Type B pancreatic cell (in vitro differentiated cells): ENCODE measurements around the gene ABHD3. TPM values are rescaled to one million over a fixed set of nuclear protein-coding genes. Genes with fewer than 3 reads are reported as not detected.
"Not testable (repeated sequence)": the region's sequence is repeated elsewhere in the genome, so short reads cannot be mapped to it uniquely, and the experiment has no call there.

Source experiments
- DNase-seq: peaks from one replicate; pipeline ENCODE4 v3.0.0; 2021; ENCODE audit warnings: mixed read lengths; ENCODE audit not compliant: unreplicated experiment; ENCODE audit errors: extremely low spot score
- H3K27ac Mint-ChIP-seq: 2 replicates; pipeline ENCODE4 v1.8.0; 2021; ENCODE audit warnings: mild to moderate bottlenecking, mixed read lengths
- H3K27me3 Mint-ChIP-seq: 2 replicates; pipeline ENCODE4 v1.8.0; 2021; ENCODE audit warnings: mixed read lengths
- H3K36me3 Mint-ChIP-seq: 2 replicates; pipeline ENCODE4 v1.8.0; 2021; ENCODE audit warnings: mixed read lengths
- H3K4me1 Mint-ChIP-seq: one replicate; pipeline ENCODE4 v1.8.0; 2021; ENCODE audit warnings: mixed read lengths; ENCODE audit not compliant: unreplicated experiment
- H3K4me3 Mint-ChIP-seq: 2 replicates; pipeline ENCODE4 v1.8.0; 2021; ENCODE audit warnings: mild to moderate bottlenecking, mixed read lengths
- H3K9me3 Mint-ChIP-seq: 2 replicates; pipeline ENCODE4 v1.8.0; 2021; ENCODE audit warnings: mixed read lengths
- CTCF ChIP-seq: fragments of 200-600 bp; sonication (generic); conservative IDR thresholded peaks from 2 replicates; pipeline ENCODE4 v1.5.0; 2021; ENCODE audit warnings: antibody characterized with exemption, mild to moderate bottlenecking
- total RNA-seq: library from RNA; stranded (reverse); gene quantifications from 2 replicates; pipeline ENCODE4 v1.2.1, GENCODE V29; 2021; ENCODE audit warnings: low replicate concordance

The ABHD3 gene
- total RNA-seq, 1 donor from 2014 or later = 23.2 TPM

DNA sequence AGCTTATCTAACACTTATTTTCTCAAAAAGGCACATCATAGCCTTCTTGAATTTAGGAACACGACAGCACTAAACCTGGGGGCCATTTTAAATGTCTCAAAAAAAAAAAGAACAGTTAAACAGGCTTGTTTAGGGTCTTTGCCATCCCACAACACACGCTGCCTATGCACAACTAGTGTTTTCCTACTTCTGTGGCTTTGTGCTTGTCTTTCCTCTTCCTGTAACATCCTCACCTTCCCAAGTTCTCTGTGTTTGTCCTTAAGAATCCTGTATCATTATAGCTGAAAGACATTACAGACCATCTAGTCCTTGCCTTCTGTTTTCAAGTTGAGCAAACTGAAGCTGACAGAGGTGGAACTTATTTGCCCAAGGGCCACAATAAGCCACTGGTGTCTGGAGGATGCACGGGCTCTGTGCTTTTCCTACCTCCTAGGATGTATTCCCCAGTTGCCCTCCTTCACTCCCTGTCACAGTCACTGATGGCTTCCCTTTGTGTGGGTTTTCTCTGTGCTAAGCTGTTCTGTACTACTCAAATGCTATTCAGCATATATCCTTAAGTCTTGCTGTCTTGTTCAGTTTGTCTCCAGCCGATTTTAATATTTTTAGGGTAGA, 69.9 kb downstream of the ABHD3 start:
- no peaks in the 10 kb centered on the region for H3K27me3 Mint-ChIP-seq
- TF ChIP-seq CTCF = no peak
- no peaks in the 10 kb centered on the region for H3K9me3 Mint-ChIP-seq
- DNase-seq = no peak
- no peak overlapping the region for H3K4me3 Mint-ChIP-seq
- no peaks in the 10 kb centered on the region for H3K4me1 Mint-ChIP-seq
- peaks cover 17% of the 10 kb centered on the region for H3K36me3 Mint-ChIP-seq
- H3K27ac Mint-ChIP-seq = no peak overlapping the region

GRCh38 chr18:21632393-21632792, 72.2 kb downstream of the ABHD3 start:
- Mint-ChIP-seq H3K27ac (no peak overlapping the region), H3K4me1 (no peaks in the 10 kb centered on the region), H3K9me3 (no peaks in the 10 kb centered on the region), H3K36me3 (peaks cover 29% of the 10 kb centered on the region), H3K27me3 (no peaks in the 10 kb centered on the region), H3K4me3 (no peak overlapping the region)
- no peak for TF ChIP-seq CTCF
- no peak for DNase-seq

DNA sequence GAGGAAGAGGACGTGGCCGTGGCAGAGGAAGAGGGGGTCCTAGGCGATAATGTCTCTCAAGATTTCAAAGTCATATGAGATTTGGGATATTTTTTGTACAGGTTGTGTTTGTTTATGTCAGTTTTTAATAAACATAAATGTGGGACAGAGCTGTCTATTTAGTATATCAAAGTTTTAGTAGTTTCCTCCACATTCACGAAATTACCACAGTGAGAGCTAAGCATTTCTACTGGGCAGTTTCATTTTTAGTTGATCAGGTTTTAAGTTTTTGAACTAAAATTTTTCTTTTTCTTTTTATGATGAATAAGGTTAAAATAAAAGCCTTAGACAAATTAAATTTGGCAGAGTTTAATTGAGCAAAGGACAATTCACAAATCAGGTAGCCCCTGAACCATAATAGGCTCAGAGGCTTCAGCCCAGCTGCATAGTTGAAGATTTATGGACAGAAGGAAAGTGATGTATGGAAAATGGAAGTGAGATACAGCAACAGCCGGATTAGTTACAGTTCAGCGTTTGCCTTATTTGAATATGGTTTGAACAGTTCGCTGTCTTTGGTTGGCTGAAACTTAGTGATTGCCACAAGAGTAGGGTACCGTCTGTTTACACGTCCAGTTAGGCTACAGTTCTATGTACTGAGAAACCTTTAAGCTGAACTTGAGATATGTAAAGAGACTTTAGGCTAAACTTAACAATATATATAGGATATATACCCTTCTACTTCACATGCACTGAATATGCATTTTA, 75.3 kb downstream of the ABHD3 start:
- no peak for DNase-seq
- H3K27ac Mint-ChIP-seq = no peak overlapping the region
- H3K27me3 Mint-ChIP-seq = no peaks in the 10 kb centered on the region
- no peak for TF ChIP-seq CTCF
- no peaks in the 10 kb centered on the region for H3K4me1 Mint-ChIP-seq
- H3K4me3 Mint-ChIP-seq = no peak overlapping the region
- no peaks in the 10 kb centered on the region for H3K9me3 Mint-ChIP-seq
- H3K36me3 Mint-ChIP-seq = peaks cover 29% of the 10 kb centered on the region

DNA sequence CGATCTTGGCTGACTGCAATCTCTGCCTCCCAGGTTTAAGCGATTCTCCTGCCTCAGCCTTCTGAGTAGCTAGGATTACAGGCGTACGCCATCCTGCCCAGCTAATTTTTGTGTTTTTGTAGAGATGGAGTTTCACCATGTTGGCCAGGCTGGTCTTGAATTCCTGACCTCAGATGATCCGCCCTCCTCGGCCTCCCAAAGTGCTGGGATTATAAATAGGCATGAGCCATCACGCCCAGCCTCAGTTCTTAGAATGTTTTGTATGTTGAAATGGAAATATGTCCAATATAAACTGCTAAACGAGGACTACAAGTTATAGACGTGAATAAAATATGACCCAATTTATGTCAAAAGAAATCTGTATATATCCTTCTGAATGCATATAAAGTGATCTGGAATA, 82.9 kb downstream of the ABHD3 start:
- H3K27me3 Mint-ChIP-seq, H3K27ac Mint-ChIP-seq, DNase-seq, H3K4me3 Mint-ChIP-seq, H3K9me3 Mint-ChIP-seq, H3K4me1 Mint-ChIP-seq: not testable (repeated sequence)
- peaks cover 40% of the 10 kb centered on the region for H3K36me3 Mint-ChIP-seq

DNA sequence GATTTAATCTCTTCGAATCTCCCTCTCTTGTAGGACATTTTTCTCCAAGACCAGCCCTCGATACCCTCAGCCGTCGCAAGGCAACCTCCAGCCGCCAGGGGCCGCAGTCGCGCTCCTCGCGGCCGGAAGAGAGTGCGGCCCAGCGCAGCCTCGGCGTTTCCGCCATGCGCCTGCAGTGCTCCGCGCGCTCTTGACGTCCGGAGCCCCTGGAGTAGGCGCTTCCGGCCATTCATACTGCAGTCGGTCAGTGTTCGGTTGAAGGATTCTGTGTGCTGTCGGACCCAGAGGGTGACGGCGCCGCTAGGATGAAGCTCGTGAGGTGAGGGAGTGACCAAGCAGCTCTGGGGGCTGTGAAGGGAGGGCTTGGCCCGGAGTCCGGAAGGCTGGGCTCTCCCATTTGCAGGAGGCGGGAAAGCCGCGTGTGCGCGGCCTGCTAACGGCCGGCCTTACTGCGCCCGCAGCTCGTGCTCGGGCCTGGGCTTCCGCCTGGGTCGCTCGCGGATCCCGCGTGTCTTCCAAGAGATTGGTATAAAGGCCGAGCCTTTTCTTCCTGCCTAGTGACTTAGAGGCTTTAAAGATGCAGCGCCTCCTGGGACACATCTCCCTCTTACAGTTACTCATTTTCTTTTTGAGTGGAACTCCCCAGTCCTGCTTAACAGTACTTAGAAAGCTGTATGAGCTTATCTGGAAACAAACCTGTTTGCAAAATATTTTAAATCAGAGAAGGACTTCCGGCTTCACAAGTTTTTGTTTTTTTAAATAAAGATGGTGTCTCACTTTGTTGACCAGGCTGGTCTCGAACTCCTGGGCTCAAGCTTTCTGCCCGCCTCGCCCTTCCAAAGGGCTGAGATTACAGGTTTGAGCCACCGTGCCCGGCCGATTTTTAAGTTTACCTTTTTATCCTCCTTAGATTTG, 92.2 kb downstream of the ABHD3 start, which contains the start of gene SNRPD1:
TSS of gene SNRPD1 (plus strand) at position 190 of the 915 bp plus-strand sequence. CDS start at position 306, 116 bp downstream.
- DNase-seq = peak; percentile 92
- Mint-ChIP-seq H3K9me3 (peaks cover 10% of the 10 kb centered on the region), H3K4me3 (peak within 1 kb of the TSS; percentile 99), H3K27me3 (no peaks in the 10 kb centered on the region), H3K27ac (peak within 1 kb of the TSS; percentile 98), H3K36me3 (peaks cover 30% of the 10 kb centered on the region), H3K4me1 (peaks cover 18% of the 10 kb centered on the region)
- peak; percentile 95 for TF ChIP-seq CTCF

GRCh38 chr18:21611401-21612124, 93.0 kb downstream of the ABHD3 start:
- H3K4me1 Mint-ChIP-seq = peaks cover 18% of the 10 kb centered on the region
- H3K27ac Mint-ChIP-seq = peak overlapping the region; percentile 98
- H3K9me3 Mint-ChIP-seq = peaks cover 10% of the 10 kb centered on the region
- DNase-seq, H3K27me3 Mint-ChIP-seq: not testable (repeated sequence)
- H3K4me3 Mint-ChIP-seq = peak overlapping the region; percentile 99
- H3K36me3 Mint-ChIP-seq = peaks cover 24% of the 10 kb centered on the region
